ENCODE results near the gene NHERF2.

The NHERF2 gene

GRCh38 chr16:2084895-2085625 lies 58.4 kb downstream of the NHERF2 start:
- DNase-seq: no peak

GRCh38 chr16:2085669-2086068 lies 59.0 kb downstream of the NHERF2 start:
- no peak for DNase-seq

- DNase-seq: no peak
Measured at GRCh38 chr16:2086106-2086742, 59.5 kb downstream of the NHERF2 start.

- no peak for DNase-seq
Measured at GRCh38 chr16:2086812-2087747, 60.4 kb downstream of the NHERF2 start.

GRCh38 chr16:2087748-2088631 lies 61.3 kb downstream of the NHERF2 start:
- no peak for DNase-seq
